GM21619 (cell line): Measurements from ENCODE around the gene SOX6.

Source experiments
- ATAC-seq: cut with Tn5 transposase; IDR thresholded peaks from one replicate; pipeline ENCODE4 v1.9.1; 2021; ENCODE audit not compliant: unreplicated experiment

Gene SOX6

GRCh38 chr11:15970506-15971214 lies 385.7 kb downstream of the SOX6 start:
- ATAC-seq: no peak

- peak; percentile 51 for ATAC-seq
Measured at GRCh38 chr11:15969701-15970329, 386.5 kb downstream of the SOX6 start.

GRCh38 chr11:15969281-15969680 lies 387.1 kb downstream of the SOX6 start:
- ATAC-seq: peak; percentile 79

GRCh38 chr11:15968461-15969130 lies 387.8 kb downstream of the SOX6 start:
- ATAC-seq: no peak

GRCh38 chr11:15967966-15968365 lies 388.4 kb downstream of the SOX6 start:
- no peak for ATAC-seq

GRCh38 chr11:15967166-15967565 lies 389.2 kb downstream of the SOX6 start:
- no peak for ATAC-seq

- ATAC-seq: no peak
Measured at GRCh38 chr11:15965562-15966250, 390.6 kb downstream of the SOX6 start.

- ATAC-seq: no peak
Measured at GRCh38 chr11:15963266-15963665, 393.1 kb downstream of the SOX6 start.

GRCh38 chr11:15958910-15959309 lies 397.4 kb downstream of the SOX6 start:
- no peak for ATAC-seq

GRCh38 chr11:15957234-15957633 lies 399.1 kb downstream of the SOX6 start:
- no peak for ATAC-seq

- no peak for ATAC-seq
Measured at GRCh38 chr11:15956302-15956701, 400.0 kb downstream of the SOX6 start.

- ATAC-seq: no peak
Measured at GRCh38 chr11:15955595-15955994, 400.8 kb downstream of the SOX6 start.

- no peak for ATAC-seq
Measured at GRCh38 chr11:15947681-15948648, 408.4 kb downstream of the SOX6 start.

- no peak for ATAC-seq
Measured at GRCh38 chr11:15945726-15946125, 410.6 kb downstream of the SOX6 start.

- ATAC-seq: no peak
Measured at GRCh38 chr11:15944460-15944859, 411.9 kb downstream of the SOX6 start.

GRCh38 chr11:15943418-15944197 lies 412.7 kb downstream of the SOX6 start:
- ATAC-seq: no peak

GRCh38 chr11:15942936-15943335 lies 413.4 kb downstream of the SOX6 start:
- ATAC-seq: no peak

GRCh38 chr11:15942126-15942525 lies 414.2 kb downstream of the SOX6 start:
- ATAC-seq: no peak

GRCh38 chr11:15941206-15941770 lies 415.1 kb downstream of the SOX6 start:
- ATAC-seq: no peak
